Endothelial cell of umbilical vein (primary cell): ENCODE data around the gene FYB1.

Experiments
- CTCF ChIP-seq, 2 donors: IDR thresholded peaks; 1 replicate in 1 of 2; 2 replicates in 1 of 2; pipeline ENCODE4 v1.5.1; 2011; ENCODE audit warnings: low read length in 2 of 2, mild to moderate bottlenecking in 2 of 2, moderate library complexity in 2 of 2, control low read depth in 1 of 2, inconsistent platforms in 1 of 2, low read depth in 1 of 2; ENCODE audit not compliant: insufficient read depth in 1 of 2; ENCODE audit errors: extremely low read depth in 1 of 2
- POLR2A ChIP-seq: IDR thresholded peaks from 2 replicates; pipeline ENCODE4 v1.6.1; 2012; ENCODE audit warnings: low read depth, mild to moderate bottlenecking, control low read depth, low read length
- POLR2AphosphoS5 ChIP-seq: IDR thresholded peaks from 2 replicates; pipeline ENCODE4 v1.6.1; 2012; ENCODE audit warnings: low read depth, mild to moderate bottlenecking, control low read depth, low read length, moderate library complexity; ENCODE audit not compliant: insufficient read depth

- TF ChIP-seq POLR2AphosphoS5 (no peak), CTCF (IDR thresholded peaks at IDR 0.05; ENCODE audit: extremely low read depth in 1 of 2, insufficient read depth in 1 of 2, low read depth in 1 of 2, low read length in 2 of 2) (no peak), POLR2A (no peak)
Observed at GRCh38 chr5:39091940-39092580, 127.3 kb downstream of the FYB1 start.
